Ishikawa (cell line): ENCODE measurements around the gene SPAG7.
A peak's percentile ranks its signal among the peaks of the same experiment; 100 is the strongest.

Experiments
- CEBPB ChIP-seq: IDR thresholded peaks from 2 replicates; pipeline ENCODE4 v1.6.1; 2012
- CREB1 ChIP-seq: IDR thresholded peaks from 2 replicates; pipeline ENCODE4 v1.6.1; 2012; ENCODE audit warnings: low read depth
- EGR1 ChIP-seq: IDR thresholded peaks from 2 replicates; pipeline ENCODE4 v1.6.1; 2012
- EP300 ChIP-seq: IDR thresholded peaks from 2 replicates; pipeline ENCODE4 v1.6.1; 2012; ENCODE audit warnings: borderline replicate concordance
- FOXM1 ChIP-seq: IDR thresholded peaks from 2 replicates; pipeline ENCODE4 v1.6.1; 2012; ENCODE audit warnings: low read depth, borderline replicate concordance
- NFIC ChIP-seq: IDR thresholded peaks from 2 replicates; pipeline ENCODE4 v1.6.1; 2012
- RAD21 ChIP-seq: IDR thresholded peaks from 2 replicates; pipeline ENCODE4 v1.6.1; 2012; ENCODE audit warnings: low read depth
- TAF1 ChIP-seq: IDR thresholded peaks from 2 replicates; pipeline ENCODE4 v1.6.1; 2012; ENCODE audit warnings: low read depth, mild to moderate bottlenecking
- TCF12 ChIP-seq: IDR thresholded peaks from 2 replicates; pipeline ENCODE4 v1.6.1; 2012; ENCODE audit warnings: low read depth
- TEAD4 ChIP-seq: IDR thresholded peaks from 2 replicates; pipeline ENCODE4 v1.6.1; 2012
- YY1 ChIP-seq: IDR thresholded peaks from 2 replicates; pipeline ENCODE4 v1.6.1; 2012; ENCODE audit warnings: low read depth
- ZBTB7A ChIP-seq: IDR thresholded peaks from 2 replicates; pipeline ENCODE4 v1.6.1; 2012; ENCODE audit warnings: low read depth
- TF ChIP-seq, protein P1 (sequence below): IDR thresholded peaks from 2 replicates; pipeline ENCODE4 v1.6.1; 2012; ENCODE audit warnings: low read depth, mild to moderate bottlenecking
- TF ChIP-seq, protein P2 (sequence below): IDR thresholded peaks from 2 replicates; pipeline ENCODE4 v1.6.1; 2012
- TF ChIP-seq, protein P3 (sequence below): IDR thresholded peaks from 2 replicates; pipeline ENCODE4 v1.6.1; 2012

The SPAG7 gene

GRCh38 chr17:4998732-4999429 is 31.3 kb upstream of the SPAG7 start:
- TF ChIP-seq EGR1 (no peak), TEAD4 (peak; percentile 53; the same call in 1 of the 2 replicates), ZBTB7A (peak; percentile 38; the same call in 1 of the 2 replicates)
- TF ChIP-seq, protein P1, sequence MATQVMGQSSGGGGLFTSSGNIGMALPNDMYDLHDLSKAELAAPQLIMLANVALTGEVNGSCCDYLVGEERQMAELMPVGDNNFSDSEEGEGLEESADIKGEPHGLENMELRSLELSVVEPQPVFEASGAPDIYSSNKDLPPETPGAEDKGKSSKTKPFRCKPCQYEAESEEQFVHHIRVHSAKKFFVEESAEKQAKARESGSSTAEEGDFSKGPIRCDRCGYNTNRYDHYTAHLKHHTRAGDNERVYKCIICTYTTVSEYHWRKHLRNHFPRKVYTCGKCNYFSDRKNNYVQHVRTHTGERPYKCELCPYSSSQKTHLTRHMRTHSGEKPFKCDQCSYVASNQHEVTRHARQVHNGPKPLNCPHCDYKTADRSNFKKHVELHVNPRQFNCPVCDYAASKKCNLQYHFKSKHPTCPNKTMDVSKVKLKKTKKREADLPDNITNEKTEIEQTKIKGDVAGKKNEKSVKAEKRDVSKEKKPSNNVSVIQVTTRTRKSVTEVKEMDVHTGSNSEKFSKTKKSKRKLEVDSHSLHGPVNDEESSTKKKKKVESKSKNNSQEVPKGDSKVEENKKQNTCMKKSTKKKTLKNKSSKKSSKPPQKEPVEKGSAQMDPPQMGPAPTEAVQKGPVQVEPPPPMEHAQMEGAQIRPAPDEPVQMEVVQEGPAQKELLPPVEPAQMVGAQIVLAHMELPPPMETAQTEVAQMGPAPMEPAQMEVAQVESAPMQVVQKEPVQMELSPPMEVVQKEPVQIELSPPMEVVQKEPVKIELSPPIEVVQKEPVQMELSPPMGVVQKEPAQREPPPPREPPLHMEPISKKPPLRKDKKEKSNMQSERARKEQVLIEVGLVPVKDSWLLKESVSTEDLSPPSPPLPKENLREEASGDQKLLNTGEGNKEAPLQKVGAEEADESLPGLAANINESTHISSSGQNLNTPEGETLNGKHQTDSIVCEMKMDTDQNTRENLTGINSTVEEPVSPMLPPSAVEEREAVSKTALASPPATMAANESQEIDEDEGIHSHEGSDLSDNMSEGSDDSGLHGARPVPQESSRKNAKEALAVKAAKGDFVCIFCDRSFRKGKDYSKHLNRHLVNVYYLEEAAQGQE, result no peak
- TF ChIP-seq, protein P2, sequence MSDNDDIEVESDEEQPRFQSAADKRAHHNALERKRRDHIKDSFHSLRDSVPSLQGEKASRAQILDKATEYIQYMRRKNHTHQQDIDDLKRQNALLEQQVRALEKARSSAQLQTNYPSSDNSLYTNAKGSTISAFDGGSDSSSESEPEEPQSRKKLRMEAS, result 0 out of 2 replicates have a peak, but pooled peaks have one; percentile 12

- TF ChIP-seq, protein P2, result no peak
- TF ChIP-seq YY1 (no peak; the same call in 1 of the 2 replicates), RAD21 (no peak), TCF12 (no peak), TAF1 (no peak; the same call in 1 of the 2 replicates), CEBPB (no peak), FOXM1 (no peak), TEAD4 (peak; percentile 54; the same call in 1 of the 2 replicates), ZBTB7A (peak; percentile 59; the same call in 1 of the 2 replicates), CREB1 (no peak), EP300 (no peak), NFIC (no peak), EGR1 (no peak)
- TF ChIP-seq, protein P3, sequence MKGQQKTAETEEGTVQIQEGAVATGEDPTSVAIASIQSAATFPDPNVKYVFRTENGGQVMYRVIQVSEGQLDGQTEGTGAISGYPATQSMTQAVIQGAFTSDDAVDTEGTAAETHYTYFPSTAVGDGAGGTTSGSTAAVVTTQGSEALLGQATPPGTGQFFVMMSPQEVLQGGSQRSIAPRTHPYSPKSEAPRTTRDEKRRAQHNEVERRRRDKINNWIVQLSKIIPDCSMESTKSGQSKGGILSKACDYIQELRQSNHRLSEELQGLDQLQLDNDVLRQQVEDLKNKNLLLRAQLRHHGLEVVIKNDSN, result no peak
- TF ChIP-seq, protein P1, result no peak
Observed at GRCh38 chr17:4998027-4998731, 30.6 kb upstream of the SPAG7 start.

DNA sequence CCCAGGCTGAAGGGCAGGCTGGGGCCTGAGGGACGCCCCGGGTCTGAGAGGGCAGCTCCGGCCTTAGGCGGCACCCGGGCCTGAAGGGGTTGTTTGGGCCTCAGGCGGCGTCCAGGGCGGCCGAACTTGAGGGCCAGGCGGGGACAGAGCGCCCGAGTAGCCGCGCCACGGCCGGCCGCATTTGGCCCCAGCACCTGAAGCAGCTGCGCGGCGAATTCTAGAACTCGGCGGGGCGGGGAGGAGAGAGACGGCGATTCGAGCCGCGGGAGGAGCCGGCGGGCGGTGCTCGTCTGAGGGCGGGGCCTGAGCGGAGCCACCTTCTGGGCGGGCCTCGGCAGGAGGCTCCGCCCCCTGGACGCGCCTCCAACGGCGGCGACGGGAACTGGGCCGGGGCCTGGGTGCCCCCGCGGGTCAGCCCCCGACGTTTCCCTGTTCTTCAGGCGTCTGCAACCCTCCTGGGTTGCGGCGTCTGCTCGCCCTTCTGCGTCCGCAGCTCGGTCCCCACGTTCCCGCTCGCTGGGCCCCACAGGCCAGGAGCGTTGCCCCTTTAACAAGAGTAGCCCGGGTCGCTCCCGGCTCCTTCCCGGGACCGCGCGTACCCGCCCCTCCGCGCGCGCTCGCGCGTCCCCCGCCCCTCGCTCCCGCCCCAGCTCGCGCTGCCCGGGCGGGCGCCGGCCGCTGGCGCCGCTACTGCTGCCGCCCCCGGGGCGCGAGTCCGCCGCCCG is 29.8 kb upstream of the SPAG7 start, which contains the start of the genes INCA1 and KIF1C:
TSS of gene INCA1 (minus strand) at position 221 of the 725 bp plus-strand sequence. CDS start 3,085 bp downstream, outside the sequence.
TSS of gene KIF1C (plus strand) at position 649 of the 725 bp plus-strand sequence. CDS start 2,297 bp downstream, outside the sequence.
- TF ChIP-seq CREB1 (no peak), ZBTB7A (peak; percentile 72; the same call in 1 of the 2 replicates), TAF1 (peak; percentile 61; the same call in 1 of the 2 replicates), TCF12 (peak; percentile 46; the same call in 1 of the 2 replicates), FOXM1 (no peak), NFIC (peak; percentile 40; the same call in 1 of the 2 replicates)
- TF ChIP-seq, protein P2, result peak; percentile 49
- TF ChIP-seq, protein P1, result no peak

DNA sequence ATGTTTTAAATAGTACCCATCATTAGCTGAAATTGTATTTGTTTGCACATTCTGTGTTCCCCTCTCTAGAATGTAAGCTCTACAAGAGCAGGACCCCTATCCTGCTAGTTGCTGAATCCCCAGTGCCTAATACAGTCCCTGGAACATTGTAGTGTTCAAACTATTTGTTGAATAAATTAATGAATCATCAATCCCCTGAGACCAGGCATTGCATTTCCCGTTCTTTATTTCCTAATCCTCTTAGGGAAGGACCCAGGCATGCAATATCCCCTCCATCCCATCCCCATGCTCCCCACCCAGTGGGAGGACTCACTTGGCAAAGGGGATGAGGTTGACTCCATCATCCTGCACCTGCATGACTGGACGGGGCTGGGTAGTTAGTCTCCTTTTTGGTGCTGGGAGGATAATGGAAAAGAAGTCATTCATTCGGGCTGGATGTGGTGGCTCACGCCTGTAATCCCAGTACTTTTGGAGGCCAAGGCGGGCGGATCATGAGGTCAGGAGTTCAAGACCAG is 26.5 kb upstream of the SPAG7 start:
- TF ChIP-seq NFIC, result no peak
- no peak for TF ChIP-seq YY1
- no peak for TF ChIP-seq ZBTB7A
- no peak for TF ChIP-seq TEAD4
- TF ChIP-seq EGR1, result no peak
- TF ChIP-seq TAF1, result no peak
- no peak for TF ChIP-seq CEBPB
- TF ChIP-seq TCF12, result no peak
- TF ChIP-seq EP300, result no peak
- TF ChIP-seq, protein P3, result no peak
- TF ChIP-seq, protein P1, result no peak
